NCI-H1092 treated with DMSO at 0.1 percent for 48 hours (cell line): Measurements from ENCODE around the gene PAXIP1.
A peak's percentile ranks its signal among the peaks of the same experiment; 100 is the strongest.
"Not testable (repeated sequence)": the region's sequence is repeated elsewhere in the genome, so short reads cannot be mapped to it uniquely, and the experiment has no call there.

Experiments
- DNase-seq: peaks from one replicate; lab custom pipeline; 2025; lab: John Stamatoyannopoulos, UW

The PAXIP1 gene, protein sequence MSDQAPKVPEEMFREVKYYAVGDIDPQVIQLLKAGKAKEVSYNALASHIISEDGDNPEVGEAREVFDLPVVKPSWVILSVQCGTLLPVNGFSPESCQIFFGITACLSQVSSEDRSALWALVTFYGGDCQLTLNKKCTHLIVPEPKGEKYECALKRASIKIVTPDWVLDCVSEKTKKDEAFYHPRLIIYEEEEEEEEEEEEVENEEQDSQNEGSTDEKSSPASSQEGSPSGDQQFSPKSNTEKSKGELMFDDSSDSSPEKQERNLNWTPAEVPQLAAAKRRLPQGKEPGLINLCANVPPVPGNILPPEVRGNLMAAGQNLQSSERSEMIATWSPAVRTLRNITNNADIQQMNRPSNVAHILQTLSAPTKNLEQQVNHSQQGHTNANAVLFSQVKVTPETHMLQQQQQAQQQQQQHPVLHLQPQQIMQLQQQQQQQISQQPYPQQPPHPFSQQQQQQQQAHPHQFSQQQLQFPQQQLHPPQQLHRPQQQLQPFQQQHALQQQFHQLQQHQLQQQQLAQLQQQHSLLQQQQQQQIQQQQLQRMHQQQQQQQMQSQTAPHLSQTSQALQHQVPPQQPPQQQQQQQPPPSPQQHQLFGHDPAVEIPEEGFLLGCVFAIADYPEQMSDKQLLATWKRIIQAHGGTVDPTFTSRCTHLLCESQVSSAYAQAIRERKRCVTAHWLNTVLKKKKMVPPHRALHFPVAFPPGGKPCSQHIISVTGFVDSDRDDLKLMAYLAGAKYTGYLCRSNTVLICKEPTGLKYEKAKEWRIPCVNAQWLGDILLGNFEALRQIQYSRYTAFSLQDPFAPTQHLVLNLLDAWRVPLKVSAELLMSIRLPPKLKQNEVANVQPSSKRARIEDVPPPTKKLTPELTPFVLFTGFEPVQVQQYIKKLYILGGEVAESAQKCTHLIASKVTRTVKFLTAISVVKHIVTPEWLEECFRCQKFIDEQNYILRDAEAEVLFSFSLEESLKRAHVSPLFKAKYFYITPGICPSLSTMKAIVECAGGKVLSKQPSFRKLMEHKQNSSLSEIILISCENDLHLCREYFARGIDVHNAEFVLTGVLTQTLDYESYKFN

GRCh38 chr7:155003092-155003375 lies at the start of gene PAXIP1:
PAXIP1 (minus strand) TSS chr7:155003124; CDS start chr7:155002929, 195 bp downstream.
- no peak for DNase-seq

- no peak for DNase-seq
Observed at GRCh38 chr7:155051355-155051754, 48.4 kb upstream of the PAXIP1 start.

DNA sequence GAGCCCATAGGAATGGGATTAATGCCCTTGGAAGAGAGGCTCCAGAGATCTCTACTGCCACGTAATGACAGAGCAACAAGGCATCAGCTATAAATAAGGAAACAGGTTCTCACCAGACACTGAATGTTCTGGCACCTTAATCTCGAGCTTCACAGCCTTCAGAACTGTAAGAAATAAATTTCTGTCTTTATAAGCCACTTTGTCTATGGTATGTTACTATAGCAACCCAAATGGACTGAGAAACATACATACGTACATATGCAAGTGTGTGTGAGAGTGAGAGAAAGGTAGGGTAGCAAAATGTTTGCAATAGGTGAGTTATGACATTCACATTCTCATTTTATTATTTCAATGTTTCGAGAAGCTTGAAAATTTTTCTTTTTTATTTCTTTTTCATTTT lies 45.1 kb upstream of the PAXIP1 start:
- no peak for DNase-seq

DNA sequence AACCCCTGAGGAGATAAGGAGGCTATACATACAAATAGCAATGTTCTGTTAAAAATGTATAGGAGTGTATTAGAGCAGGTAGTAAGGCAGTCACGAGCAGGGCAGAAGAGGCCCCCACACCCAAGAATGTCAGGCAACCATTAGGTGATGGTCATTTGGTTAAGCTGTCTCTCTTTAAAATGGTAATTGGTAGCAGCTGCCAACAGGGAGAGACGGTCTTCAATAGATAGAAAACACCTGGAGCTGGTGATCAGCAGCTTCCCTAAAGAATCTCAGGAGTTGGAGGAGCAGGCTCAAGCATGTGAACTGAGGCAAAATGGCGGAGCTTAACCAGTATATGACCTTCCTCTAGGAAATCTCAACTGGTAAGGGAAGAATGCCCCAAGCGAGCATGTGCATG lies 40.8 kb upstream of the PAXIP1 start:
- no peak for DNase-seq

DNA sequence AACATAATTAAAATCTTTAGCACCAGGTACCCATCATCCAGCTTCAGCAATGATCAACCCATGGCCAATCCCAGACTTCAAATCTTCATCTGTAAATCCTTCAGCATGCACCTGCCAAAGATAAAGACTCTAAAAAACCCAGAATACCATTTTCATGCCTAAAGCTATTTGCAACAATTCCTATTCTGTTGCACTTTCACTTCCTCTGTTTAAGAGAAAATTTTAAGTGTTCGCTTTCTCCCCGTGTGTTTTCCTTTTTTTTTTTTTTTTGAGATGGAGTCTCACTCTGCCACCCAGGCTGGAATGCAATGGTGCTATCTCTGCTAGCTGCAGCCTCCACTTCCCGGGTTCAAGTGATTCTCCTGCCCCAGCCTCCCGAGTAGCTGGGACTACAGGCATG lies 35.4 kb upstream of the PAXIP1 start:
- no peak for DNase-seq

GRCh38 chr7:155034495-155034894 lies 31.6 kb upstream of the PAXIP1 start:
- not testable (repeated sequence) for DNase-seq

- DNase-seq, result peak; percentile 74
Observed at GRCh38 chr7:155032978-155033377, 30.1 kb upstream of the PAXIP1 start.

GRCh38 chr7:155027879-155028278 lies 25.0 kb upstream of the PAXIP1 start:
- DNase-seq, result no peak

- no peak for DNase-seq
Observed at GRCh38 chr7:155021699-155022145, 18.8 kb upstream of the PAXIP1 start.

DNA sequence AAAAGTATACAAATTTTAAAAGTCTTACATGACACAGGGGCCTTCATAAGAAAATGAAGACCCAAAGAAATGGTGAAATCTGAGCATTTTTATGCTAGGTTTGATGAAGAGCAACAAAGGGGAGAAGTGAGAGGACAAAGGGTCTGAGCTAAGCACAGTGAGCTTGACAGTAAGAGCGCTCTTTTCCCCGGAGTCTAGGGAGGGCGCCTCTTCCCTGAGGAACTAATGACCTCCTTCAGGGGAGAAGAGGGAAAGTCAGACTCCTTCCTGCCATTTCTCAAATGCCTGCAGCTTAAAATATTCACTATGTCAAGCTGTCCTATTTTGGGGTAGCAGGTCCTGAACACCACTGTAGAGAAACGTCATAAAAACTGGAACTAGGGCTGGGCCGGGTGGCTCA lies 18.1 kb upstream of the PAXIP1 start:
- no peak for DNase-seq

- peak; percentile 86 for DNase-seq
Observed at GRCh38 chr7:155017834-155018233, 14.9 kb upstream of the PAXIP1 start.

DNA sequence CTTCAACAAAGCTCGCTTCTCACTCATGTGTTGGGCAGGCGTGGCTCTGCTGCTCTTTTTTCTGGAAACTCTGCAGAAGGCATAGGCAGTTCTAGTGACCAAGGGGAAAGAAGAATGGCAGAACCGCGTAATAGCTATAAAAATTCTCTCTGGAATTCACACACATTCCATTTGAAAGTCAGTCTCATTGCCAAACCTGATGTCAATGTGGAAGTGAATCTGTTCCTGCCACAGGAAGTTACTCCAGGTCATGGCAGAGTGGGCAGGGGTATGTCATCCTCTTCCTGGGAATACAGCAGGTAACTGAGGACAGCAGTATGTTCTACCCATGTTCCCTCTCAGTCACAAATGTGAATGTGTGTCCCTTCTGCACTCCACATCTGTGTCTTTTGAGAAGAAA lies 8.2 kb upstream of the PAXIP1 start:
- DNase-seq, result no peak

GRCh38 chr7:155009570-155010157 lies 6.7 kb upstream of the PAXIP1 start:
- no peak for DNase-seq

DNA sequence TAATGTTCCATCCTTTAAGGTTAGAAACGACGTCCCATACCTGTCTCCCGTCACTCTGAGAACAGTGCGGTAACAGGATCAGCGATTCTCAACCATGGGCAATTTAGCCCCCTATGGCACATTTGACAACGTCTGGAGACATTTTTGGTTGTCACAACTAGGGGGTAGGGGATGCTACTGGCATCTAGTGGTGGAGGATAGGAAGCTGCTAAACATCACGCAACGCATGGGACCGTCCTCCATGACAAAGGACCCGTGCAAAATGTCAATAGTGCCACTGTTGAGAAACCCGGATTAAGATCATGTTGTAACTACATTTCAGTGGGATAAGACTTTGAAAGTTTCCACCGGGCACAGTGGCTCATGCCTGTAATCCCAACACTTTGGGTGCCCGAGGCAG lies 5.0 kb upstream of the PAXIP1 start:
- no peak for DNase-seq

- peak; percentile 84 for DNase-seq
Observed at GRCh38 chr7:155003376-155004214, 671 bp upstream of the PAXIP1 start.

GRCh38 chr7:155002411-155003091 lies 373 bp downstream of the PAXIP1 start:
- peak; percentile 76 for DNase-seq

DNA sequence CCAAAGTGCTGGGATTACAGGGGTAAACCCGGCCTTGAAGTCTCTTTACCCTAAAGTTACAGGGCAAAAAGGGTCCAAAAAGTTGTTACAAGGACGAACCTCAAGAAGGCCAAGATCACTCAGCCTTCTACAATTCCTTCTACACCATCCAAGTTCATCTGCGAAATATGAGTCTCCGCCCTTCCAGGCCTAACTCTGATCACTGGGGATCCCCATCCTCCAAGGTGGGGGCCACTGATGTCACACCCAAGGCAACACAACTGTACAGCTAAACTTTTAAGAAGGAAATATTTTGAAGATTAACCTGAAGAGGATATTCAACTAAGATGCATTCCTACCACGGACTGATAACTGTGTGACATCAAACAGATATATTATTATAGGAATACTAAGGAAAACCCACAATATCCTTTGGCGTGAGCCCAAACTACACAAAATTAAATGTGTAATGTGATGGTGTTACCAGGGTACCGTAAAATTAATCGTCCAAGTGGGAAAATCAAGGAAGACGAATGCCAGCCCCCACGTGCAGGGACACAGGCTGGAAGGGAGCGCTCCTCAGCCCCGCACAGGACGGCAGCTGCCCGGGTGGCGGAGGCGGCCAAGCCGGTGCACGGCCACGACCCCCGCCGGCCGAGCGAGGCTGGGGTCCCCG lies 1.0 kb downstream of the PAXIP1 start:
- DNase-seq, result peak; percentile 43

DNA sequence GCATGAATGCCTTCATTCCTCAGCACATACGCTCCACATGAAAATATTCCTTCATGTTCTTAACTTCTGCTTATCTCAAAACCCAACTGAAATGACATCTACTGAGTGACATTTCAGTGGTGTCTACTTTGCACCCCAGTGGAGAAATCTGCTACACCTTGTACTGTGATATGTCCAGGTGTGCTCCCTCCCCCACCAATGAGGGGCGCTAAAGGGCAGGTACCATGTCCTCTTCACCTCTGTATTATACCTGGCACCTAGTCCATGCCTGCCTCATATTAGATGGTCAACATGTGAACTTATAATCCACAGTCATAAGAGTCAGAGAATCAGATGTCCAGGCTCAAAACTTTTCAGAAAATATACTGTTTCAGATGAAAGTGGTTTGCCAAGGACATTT lies 2.1 kb downstream of the PAXIP1 start:
- no peak for DNase-seq

- DNase-seq, result no peak
Observed at GRCh38 chr7:154998481-154998880, 4.4 kb downstream of the PAXIP1 start.

DNA sequence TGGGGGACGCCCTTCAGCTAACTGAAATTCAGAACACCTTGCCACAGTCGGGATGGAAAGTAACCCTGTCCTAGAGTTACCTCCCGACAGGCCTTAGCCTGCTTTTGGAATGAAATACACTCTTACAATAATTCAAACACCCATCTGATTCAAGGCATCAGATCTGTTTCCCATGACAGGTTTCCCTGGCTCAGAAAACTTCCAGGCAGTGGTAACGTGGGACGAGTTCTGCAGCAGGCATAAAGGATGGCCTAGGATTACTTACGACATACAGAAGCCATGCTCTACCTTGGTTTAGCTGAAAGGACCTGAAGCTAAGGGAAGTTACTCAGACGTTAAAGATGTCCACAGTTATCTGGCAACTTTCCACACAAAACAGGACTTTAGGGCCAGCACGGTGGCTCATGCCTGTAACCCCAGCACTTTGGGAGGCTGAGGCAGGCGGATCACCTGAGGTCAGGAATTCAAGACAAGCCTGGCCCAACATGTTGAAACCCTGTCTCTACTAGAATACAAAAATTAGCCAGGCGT lies 5.0 kb downstream of the PAXIP1 start:
- no peak for DNase-seq
